K562 (cell line): ENCODE measurements around the gene MCM5. TPM values are rescaled to one million over a fixed set of nuclear protein-coding genes. Genes with fewer than 3 reads are reported as not detected.

ENCODE experiments used
- CC2D1A ChIP-seq: fragments of 450-650 bp; IDR thresholded peaks from 2 replicates; pipeline ENCODE4 v1.6.1; 2017; ENCODE audit warnings: mild to moderate bottlenecking
- DDX20 ChIP-seq: fragments of 450-650 bp; IDR thresholded peaks from 2 replicates; pipeline ENCODE4 v1.6.1; 2016; ENCODE audit warnings: missing genetic modification characterization, low read depth, mild to moderate bottlenecking, missing compliant biosample characterization, moderate library complexity
- E2F6 ChIP-seq, 2 experiments: IDR thresholded peaks; 2 replicates each; pipeline ENCODE4 v1.6.1; 2011; ENCODE audit warnings: borderline replicate concordance in 1 of 2, control low read depth in 1 of 2, low read depth in 1 of 2, low read length in 1 of 2, mild to moderate bottlenecking in 1 of 2, mixed read lengths in 1 of 2, moderate library complexity in 1 of 2; ENCODE audit not compliant: insufficient read depth in 1 of 2, insufficient read length in 1 of 2, poor library complexity in 1 of 2, severe bottlenecking in 1 of 2; ENCODE audit errors: extremely low read depth in 1 of 2
- FOS ChIP-seq: IDR thresholded peaks from 3 replicates; pipeline ENCODE4 v1.6.1; 2011; ENCODE audit not compliant: insufficient read length; ENCODE audit errors: extremely low read depth
- FOXK2 ChIP-seq, 2 experiments: fragments of 450-650 bp; IDR thresholded peaks in 1 of 2; conservative IDR thresholded peaks in 1 of 2; 2 replicates each; pipeline ENCODE4 v1.6.1; 2016; ENCODE audit warnings: low read depth in 2 of 2, mild to moderate bottlenecking in 1 of 2
- HCFC1 ChIP-seq: IDR thresholded peaks from 2 replicates; pipeline ENCODE4 v1.6.1; 2012; ENCODE audit warnings: low read depth, low read length, improper control_type of control experiment
- KLF16 ChIP-seq: IDR thresholded peaks from 2 replicates; pipeline ENCODE4 v1.6.1; 2016; ENCODE audit warnings: antibody characterized with exemption
- LCOR ChIP-seq: sonication (generic); formaldehyde crosslinking; IDR thresholded peaks from 2 replicates; pipeline ENCODE4 v1.8.0; 2022; ENCODE audit warnings: mild to moderate bottlenecking, missing genetic modification reagents
- NFRKB ChIP-seq: fragments of 450-650 bp; IDR thresholded peaks from 2 replicates; pipeline ENCODE4 v1.6.1; 2016; ENCODE audit warnings: low read depth
- NFYB ChIP-seq: IDR thresholded peaks from 2 replicates; pipeline ENCODE4 v1.6.1; 2011; ENCODE audit warnings: mild to moderate bottlenecking, moderate library complexity; ENCODE audit not compliant: insufficient read length; ENCODE audit errors: extremely low read depth
- PHF8 ChIP-seq: fragments of 200-600 bp; sonication (generic); IDR thresholded peaks from 2 replicates; pipeline ENCODE4 v1.6.1; 2012; ENCODE audit warnings: mixed run types, mild to moderate bottlenecking, inconsistent platforms, low read length, moderate library complexity, borderline replicate concordance
- POLR2G ChIP-seq: fragments of 200-400 bp; formaldehyde crosslinking; IDR thresholded peaks from 2 replicates; pipeline ENCODE4 v1.6.1; 2017; ENCODE audit warnings: low read depth, mild to moderate bottlenecking, antibody characterized with exemption, low read length, moderate library complexity
- RB1 ChIP-seq: fragments of 450-650 bp; IDR thresholded peaks from 2 replicates; pipeline ENCODE4 v1.6.1; 2017; ENCODE audit warnings: low read depth, mild to moderate bottlenecking
- SIX5 ChIP-seq, 2 experiments: IDR thresholded peaks; 2 replicates each; pipeline ENCODE4 v1.6.1; 2011; ENCODE audit warnings: low read length in 2 of 2, borderline replicate concordance in 1 of 2, low read depth in 1 of 2, mild to moderate bottlenecking in 1 of 2, moderate library complexity in 1 of 2; ENCODE audit not compliant: insufficient read depth in 1 of 2
- SP1 ChIP-seq: sonication (generic); formaldehyde crosslinking; IDR thresholded peaks from 2 replicates; pipeline ENCODE4 v1.8.1; 2022; ENCODE audit warnings: mild to moderate bottlenecking, missing genetic modification reagents
- SRSF3 ChIP-seq: fragments of 200-400 bp; formaldehyde crosslinking; IDR thresholded peaks from 2 replicates; pipeline ENCODE4 v1.6.1; 2016; ENCODE audit warnings: mild to moderate bottlenecking, low read length, moderate library complexity; ENCODE audit not compliant: insufficient read depth
- TAF1 ChIP-seq: IDR thresholded peaks from 2 replicates; pipeline ENCODE4 v1.6.1; 2011; ENCODE audit warnings: mild to moderate bottlenecking, low read length, moderate library complexity; ENCODE audit not compliant: insufficient read depth, control insufficient read depth, severe bottlenecking; ENCODE audit errors: extremely low read depth
- TFAP4 ChIP-seq: sonication (generic); formaldehyde crosslinking; IDR thresholded peaks from 2 replicates; pipeline ENCODE4 v1.8.0; 2022; ENCODE audit warnings: missing genetic modification reagents, mild to moderate bottlenecking, moderate library complexity, borderline replicate concordance
- ZNF280A ChIP-seq: fragments of 450-650 bp; IDR thresholded peaks from 2 replicates; pipeline ENCODE4 v1.6.1; 2018; ENCODE audit warnings: mild to moderate bottlenecking, low read depth; ENCODE audit not compliant: partially characterized antibody
- ZNF444 ChIP-seq: fragments of 250-450 bp; sonication (Bioruptor Pico); IDR thresholded peaks from 2 replicates; pipeline ENCODE4 v1.4.0; 2020; ENCODE audit warnings: mild to moderate bottlenecking, moderate library complexity
- polyA plus RNA-seq, 8 experiments: library from polyadenylated mRNA; depleted of rRNA in 4 of 8; stranded (reverse) in 5 of 8; unstranded in 3 of 8; fragments of >200 nt; fragmentation: Nextera tagmentation in 2 of 8; fragmentation: Illumina TruSeq in 1 of 8; extraction: Ambion mirVana in 2 of 8; extraction: Trizol in 1 of 8; gene quantifications; 2 replicates each; pipeline versions ENCODE4 v1.2.1 to v1.2.3, GENCODE V29; 2011 to 2014; ENCODE audit warnings: inconsistent platforms in 1 of 8, missing spikeins in 1 of 8
- total RNA-seq, 7 experiments: library from RNA; depleted of rRNA in 6 of 7; stranded (reverse); fragments of >200 nt in 6 of 7; fragmentation: Illumina TruSeq in 2 of 7; extraction: Trizol in 2 of 7; gene quantifications; 2 replicates each; pipeline versions ENCODE4 v1.2.1 to v1.2.3, GENCODE V29; 2011 to 2021; ENCODE audit warnings: low replicate concordance in 1 of 7
- TF ChIP-seq, protein P1 (sequence below), 2 experiments: fragments of 450-650 bp; conservative IDR thresholded peaks; 2 replicates each; pipeline ENCODE4 v1.6.1; 2017; ENCODE audit warnings: mild to moderate bottlenecking in 2 of 2, moderate library complexity in 2 of 2

Gene MCM5
- total and polyA plus RNA-seq, 9 of the 15 experiments (the other 6 are each of a cell fraction or from before 2014, with no cell fraction given), result 5.6 to 180 (median 66.1) TPM

DNA sequence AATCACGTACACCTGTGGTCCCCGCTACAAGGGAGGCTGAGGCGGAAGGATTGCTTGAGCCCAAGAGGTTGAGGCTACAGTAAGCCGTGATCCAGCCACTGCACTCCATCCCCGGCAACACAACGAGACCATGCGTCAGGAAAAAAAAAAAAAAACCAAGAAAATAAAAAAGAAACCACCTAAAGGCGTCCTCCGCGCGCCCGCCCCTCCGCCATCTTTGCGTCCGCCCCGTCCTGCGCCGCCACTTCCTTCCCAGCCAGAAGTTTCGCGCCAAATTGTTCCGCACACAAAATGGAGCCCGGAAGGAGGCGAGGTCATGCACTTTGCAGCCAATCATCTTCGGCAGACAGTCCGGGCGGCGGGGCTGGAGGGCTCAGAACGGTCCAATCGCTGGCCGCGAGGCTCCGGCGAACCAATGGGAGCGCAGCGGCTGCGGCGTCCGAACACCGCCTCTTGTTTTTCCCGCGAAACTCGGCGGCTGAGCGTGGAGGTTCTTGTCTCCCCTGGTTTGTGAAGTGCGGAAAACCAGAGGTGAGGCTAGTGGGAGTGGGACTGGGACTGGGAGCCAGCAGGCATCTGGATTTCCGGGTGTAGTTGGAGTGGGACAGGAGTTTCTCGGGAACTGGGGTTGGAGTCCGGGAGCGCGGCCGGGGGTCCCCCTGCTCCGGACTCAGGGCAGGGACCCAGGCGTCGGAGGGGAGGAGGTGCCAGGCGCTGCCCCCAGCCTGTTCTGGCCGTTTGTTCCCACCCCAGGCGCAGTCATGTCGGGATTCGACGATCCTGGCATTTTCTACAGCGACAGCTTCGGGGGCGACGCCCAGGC lies at the start of gene MCM5 (continued):
- TF ChIP-seq E2F6 (IDR thresholded peaks at IDR 0.05; ENCODE audit: borderline replicate concordance in 1 of 2, extremely low read depth in 1 of 2, insufficient read depth in 1 of 2, insufficient read length in 1 of 2, low read depth in 1 of 2, low read length in 1 of 2, poor library complexity in 1 of 2, severe bottlenecking in 1 of 2) (peak in 1 of 2 experiments; percentile 33), ZNF280A (no peak), TFAP4 (peak; percentile 76; the same call in 1 of the 2 replicates), NFRKB (peak; percentile 100), RB1 (peak; percentile 99), HCFC1 (peak; percentile 26; the same call in 1 of the 2 replicates), KLF16 (no peak), SRSF3 (0 out of 2 replicates have a peak, but pooled peaks have one; percentile 34), DDX20 (tag) (no peak), SP1 (CRISPR knock-in tag) (peak; percentile 54; the same call in 1 of the 2 replicates), LCOR (CRISPR knock-in tag) (peak; percentile 89), ZNF444 (CRISPR knock-in tag) (no peak), NFYB (peak; percentile 96), CC2D1A (no peak), POLR2G (peak; percentile 89), TAF1 (peak; percentile 90), PHF8 (peak; percentile 74), SIX5 (IDR thresholded peaks at IDR 0.05; ENCODE audit: borderline replicate concordance in 1 of 2, insufficient read depth in 1 of 2, low read depth in 1 of 2, low read length in 2 of 2) (no peak), FOXK2 (conservative IDR thresholded peaks at IDR 0.05 in 1 of 2, IDR thresholded peaks at IDR 0.05 in 1 of 2; ENCODE audit: low read depth in 2 of 2) (peak; percentile 34 to 36; a peak in 2 of 4 replicates), FOS (peak; percentile 91)
- TF ChIP-seq, protein P1, sequence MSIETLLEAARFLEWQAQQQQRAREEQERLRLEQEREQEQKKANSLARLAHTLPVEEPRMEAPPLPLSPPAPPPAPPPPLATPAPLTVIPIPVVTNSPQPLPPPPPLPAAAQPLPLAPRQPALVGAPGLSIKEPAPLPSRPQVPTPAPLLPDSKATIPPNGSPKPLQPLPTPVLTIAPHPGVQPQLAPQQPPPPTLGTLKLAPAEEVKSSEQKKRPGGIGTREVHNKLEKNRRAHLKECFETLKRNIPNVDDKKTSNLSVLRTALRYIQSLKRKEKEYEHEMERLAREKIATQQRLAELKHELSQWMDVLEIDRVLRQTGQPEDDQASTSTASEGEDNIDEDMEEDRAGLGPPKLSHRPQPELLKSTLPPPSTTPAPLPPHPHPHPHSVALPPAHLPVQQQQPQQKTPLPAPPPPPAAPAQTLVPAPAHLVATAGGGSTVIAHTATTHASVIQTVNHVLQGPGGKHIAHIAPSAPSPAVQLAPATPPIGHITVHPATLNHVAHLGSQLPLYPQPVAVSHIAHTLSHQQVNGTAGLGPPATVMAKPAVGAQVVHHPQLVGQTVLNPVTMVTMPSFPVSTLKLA (conservative IDR thresholded peaks at IDR 0.05), result peak; percentile 70 to 85
